Thyroid gland (tissue), 4 donors: ENCODE results near the gene FES.

Experiments
- CTCF ChIP-seq, 6 experiments: fragments of 200-600 bp in 3 of 6; fragments of 450-650 bp in 3 of 6; sonication (generic) in 3 of 6; IDR thresholded peaks; one replicate each; pipeline ENCODE4 v1.5.1; 2016 to 2019; ENCODE audit warnings: antibody characterized with exemption in 6 of 6, mild to moderate bottlenecking in 2 of 6, inconsistent platforms in 1 of 6, moderate library complexity in 1 of 6
- POLR2A ChIP-seq, 2 donors: fragments of 450-650 bp; IDR thresholded peaks; one replicate each; pipeline ENCODE4 v1.6.1; 2017; ENCODE audit warnings: antibody characterized with exemption in 2 of 2, mild to moderate bottlenecking in 2 of 2, moderate library complexity in 1 of 2

DNA sequence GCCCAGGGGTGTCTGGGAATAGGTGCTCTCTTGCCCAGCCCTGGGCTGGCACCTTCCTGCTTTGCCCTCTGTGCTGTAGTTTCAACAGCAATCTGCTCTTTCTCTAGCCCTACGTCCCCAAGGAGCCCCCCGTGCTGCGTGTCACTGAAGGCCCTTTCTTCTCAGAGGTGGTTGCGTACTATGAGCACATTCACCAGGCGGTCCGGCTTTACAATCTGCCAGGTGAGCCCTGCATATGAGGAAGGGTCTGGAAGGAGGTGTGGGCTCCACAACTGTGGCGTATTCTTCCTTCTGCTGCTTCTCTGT, 28.4 kb downstream of the FES start:
- no peak for TF ChIP-seq CTCF (IDR thresholded peaks at IDR 0.05)
- no peak for TF ChIP-seq POLR2A (IDR thresholded peaks at IDR 0.05)
